GM12892 (cell line): ENCODE measurements around the gene EGR4.

Experiments used
- DNase-seq: peaks from one replicate; pipeline ENCODE4 v3.0.0; 2011; ENCODE audit not compliant: insufficient read length
- FAIRE-seq: peaks from 2 replicates; lab custom pipeline; 2011; peaks lifted over from hg19 to GRCh38; lab: Jason Lieb, UNC
- POLR2A ChIP-seq: IDR thresholded peaks from 2 replicates; pipeline ENCODE4 v1.6.1; 2011; ENCODE audit warnings: low read depth, low read length, control low read depth
- POLR2AphosphoS5 ChIP-seq: IDR thresholded peaks from 2 replicates; pipeline ENCODE4 v1.6.1; 2011; ENCODE audit warnings: low read depth, low read length, control low read depth
- TAF1 ChIP-seq: IDR thresholded peaks from 2 replicates; pipeline ENCODE4 v1.6.1; 2011; ENCODE audit warnings: low read depth, mild to moderate bottlenecking, control low read depth, low read length, borderline replicate concordance

EGR4 gene

DNA sequence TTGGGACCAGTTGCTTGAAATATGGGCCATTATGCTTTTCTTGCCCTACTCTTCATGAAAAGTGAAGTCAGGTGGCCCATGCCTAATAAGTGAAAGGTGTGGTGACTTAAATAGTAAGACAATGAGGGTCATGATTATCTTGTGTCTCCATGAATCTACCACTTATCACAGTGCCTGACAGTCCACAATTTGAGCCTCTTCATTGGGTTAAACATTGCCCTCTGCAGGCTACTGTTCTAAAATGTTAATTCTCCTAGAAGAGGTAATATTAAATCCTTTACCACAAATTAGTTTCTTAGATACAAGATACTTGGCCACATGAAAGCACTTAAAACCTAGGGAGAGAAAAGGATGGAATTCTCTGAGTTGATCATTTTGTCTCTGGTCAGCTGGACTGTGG is 4.0 kb downstream of the EGR4 start:
- no peak for DNase-seq
- FAIRE-seq: no peak
- TF ChIP-seq POLR2AphosphoS5 (no peak), POLR2A (no peak), TAF1 (no peak)

DNA sequence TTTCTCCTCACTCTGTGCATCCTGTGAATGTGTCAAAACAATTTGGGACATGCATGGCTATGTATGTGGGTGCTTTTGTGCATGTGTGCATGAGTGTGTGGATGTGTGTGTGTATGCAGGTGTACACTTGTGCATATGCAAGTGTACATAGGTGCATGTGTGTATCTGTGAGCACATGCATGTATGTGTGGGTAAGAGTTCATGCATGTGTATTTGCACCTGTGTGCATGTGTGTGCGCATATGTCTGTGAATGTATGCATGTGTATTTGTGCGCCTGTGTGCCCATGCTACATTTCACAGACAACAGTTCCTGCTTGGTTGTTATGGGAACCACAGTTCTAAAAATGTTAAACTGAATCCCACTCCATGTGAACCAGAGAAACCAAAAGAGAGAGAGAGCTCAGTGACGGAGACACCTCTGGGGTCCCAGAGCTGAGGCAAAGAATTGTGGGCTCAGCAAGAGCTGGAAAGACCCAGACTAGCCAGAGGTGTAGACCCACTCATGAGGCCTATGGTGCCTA is 7.2 kb downstream of the EGR4 start:
- DNase-seq: no peak
- no peak for TF ChIP-seq POLR2A
- no peak for TF ChIP-seq POLR2AphosphoS5
- TF ChIP-seq TAF1: no peak
- FAIRE-seq: no peak

DNA sequence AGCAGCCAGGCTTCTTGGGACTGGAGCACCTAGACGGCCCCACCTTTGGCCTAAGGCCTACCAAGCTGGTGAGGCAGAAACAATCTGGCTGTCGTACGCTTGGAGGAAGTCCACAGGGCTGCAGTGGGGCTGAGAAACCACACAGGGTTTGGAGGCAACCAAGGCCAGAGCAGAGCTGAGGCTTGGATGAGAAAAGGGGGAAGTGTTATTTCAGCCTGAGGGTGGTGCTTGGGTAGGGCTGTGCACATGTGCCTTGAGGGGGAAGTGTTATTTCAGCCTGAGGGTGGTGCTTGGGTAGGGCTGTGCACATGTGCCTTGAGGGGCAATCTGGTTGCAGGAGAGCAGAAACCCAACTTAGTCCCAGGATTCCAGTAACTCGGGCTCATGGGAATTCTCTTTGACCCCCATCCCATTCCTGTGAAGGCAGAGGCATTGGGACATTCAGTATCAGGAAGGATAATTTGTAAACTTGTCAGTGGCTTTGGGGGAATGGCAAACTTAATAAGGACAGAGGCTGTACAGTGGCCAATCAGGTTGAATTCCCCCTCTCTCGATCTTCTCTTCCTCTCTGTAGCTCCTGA is 8.1 kb downstream of the EGR4 start:
- DNase-seq (no peak), FAIRE-seq (peak; percentile 95)
- TF ChIP-seq TAF1 (no peak; the same call in 1 of the 2 replicates), POLR2AphosphoS5 (peak; percentile 71; the same call in 1 of the 2 replicates), POLR2A (peak; percentile 53; the same call in 1 of the 2 replicates)

DNA sequence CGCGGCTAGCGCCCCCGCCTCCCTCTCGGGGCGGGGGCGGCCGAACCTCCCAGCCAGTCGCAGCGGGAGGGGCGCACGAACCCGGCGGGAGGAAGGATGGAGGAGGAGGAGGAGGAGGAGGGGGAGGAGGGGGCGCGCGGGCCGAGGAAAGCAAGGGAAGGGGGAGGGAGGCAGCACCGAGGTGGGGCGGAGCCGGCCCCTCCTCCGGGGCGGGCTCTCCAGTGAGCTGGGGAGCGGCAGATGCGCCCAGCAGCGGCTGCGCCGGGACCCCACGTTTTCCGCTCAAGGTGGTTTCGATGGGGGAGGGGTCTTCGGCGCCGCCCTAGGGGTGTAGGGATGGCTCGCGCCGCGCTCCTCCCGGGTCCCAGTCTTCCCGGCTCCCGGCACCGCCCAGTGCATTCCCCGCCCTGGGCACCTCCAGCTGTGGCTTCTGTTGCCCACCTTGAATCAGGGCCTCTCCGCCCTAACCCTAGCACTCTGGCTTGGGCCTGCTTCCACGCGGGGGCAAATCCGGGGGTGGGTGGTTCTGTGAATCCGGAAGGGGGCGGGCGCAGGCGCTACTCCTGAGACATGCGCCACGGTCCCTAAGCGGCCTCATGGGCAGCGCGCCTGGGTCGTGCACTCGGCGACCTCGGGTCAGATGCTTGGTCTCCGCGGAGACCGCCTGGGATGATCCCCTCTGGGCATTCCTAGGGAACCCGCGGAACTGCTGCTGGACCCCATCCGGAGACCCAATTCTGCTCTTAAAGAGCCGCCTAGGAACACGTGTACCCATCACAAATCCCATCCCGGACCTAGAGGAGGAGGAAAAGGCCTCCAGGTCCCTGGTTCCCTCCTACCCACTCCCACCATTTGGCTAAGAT is 8.8 kb downstream of the EGR4 start, which contains the start of gene FBXO41:
TSS of gene FBXO41 (minus strand) at position 183 of the 863 bp plus-strand sequence. CDS start 14,848 bp downstream, outside the sequence.
- peak; percentile 82 for DNase-seq
- FAIRE-seq: peak; percentile 77
- TF ChIP-seq POLR2A (peak; percentile 71), POLR2AphosphoS5 (no peak; the same call in none of the 2 replicates), TAF1 (no peak)

DNA sequence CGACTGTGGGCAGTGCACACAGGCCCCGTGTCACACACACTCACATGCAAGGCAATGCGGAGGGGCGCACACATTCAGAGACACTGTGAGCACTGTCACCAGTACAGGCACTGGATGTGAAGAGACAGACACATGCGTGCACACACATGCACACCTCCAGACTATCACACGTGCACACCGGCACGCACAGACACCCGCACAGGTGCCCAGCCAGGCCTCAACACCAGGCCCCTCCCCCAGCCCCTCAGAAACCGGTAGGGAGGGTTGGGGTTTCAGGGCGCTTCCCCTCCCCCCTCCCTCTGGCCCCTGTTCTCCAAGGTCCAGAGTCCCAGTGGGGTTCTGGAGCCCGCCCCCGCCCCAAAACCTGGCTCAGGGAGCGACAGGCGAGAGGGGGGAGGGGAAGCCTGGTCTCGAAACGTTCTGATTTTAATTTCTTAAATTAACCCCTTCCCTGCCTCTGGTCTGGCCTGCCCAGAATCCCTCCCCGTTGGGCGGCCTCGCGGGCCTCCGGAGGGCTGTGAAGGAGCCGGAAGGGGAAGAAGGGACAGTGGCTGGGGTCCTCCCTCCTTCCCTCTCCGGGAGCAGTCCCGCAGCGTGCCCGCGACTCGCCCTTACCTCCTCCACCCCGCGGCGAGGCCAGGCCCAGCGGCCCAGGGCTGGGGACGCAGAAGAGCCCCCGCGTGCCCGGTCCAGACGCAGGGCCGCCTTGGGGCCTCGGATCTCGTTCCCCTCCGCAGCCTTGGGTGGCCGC is 9.6 kb downstream of the EGR4 start:
- DNase-seq: no peak
- peak; percentile 84 for FAIRE-seq
- TF ChIP-seq TAF1 (no peak), POLR2A (peak; percentile 35; the same call in 1 of the 2 replicates)

DNA sequence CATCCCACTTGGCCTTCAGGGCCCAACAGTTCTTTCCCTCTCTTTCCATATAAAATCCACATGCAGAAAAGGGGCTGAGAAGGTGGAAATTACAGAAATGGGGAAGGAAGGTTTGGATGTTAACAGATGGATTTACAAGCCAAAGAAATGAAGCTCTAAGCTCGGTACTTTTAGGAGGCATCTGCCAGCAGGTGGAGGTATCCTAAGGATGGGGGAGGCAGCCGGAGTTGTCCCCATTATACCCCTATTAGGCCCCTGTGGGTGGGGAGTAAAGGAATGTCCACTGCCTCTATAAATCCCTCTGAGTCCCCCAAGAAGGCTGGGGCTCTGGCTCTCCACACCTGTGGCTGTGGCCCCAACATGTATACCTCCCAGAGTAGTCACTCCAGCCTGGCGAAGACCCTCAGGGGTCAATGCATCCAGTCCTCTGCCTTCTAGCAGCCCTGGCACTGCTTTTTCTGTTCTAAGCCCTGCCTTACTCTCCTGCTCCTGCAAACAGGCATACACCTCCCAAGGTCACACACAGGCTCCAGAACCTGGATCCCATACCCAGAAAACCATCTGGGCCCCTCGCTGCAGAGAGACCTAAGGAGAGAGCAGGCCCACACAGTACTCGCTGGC is 10.3 kb downstream of the EGR4 start:
- no peak for FAIRE-seq
- TF ChIP-seq POLR2AphosphoS5 (no peak), TAF1 (no peak)
- no peak for DNase-seq

DNA sequence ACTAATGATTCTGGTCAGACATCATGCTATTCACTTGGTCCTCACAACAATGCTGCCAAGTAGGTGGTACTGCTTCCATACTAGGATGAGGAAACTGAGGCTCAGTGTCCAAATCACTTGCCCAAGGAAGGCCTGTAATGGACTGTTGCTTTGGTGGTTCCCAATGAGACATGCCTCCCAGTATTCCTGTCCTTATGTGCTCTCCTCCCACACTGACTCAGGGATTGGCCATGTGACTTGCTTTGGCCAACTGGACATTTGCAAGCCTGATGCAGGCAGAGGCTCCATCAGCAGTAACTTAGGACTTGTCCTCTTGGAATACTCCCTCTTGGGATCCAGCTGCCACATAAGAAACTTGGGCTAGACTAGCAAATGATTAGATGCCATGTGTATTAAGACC is 12.1 kb downstream of the EGR4 start:
- FAIRE-seq (no peak), DNase-seq (no peak)
- TF ChIP-seq TAF1: no peak
- no peak for TF ChIP-seq POLR2A
- TF ChIP-seq POLR2AphosphoS5: no peak

DNA sequence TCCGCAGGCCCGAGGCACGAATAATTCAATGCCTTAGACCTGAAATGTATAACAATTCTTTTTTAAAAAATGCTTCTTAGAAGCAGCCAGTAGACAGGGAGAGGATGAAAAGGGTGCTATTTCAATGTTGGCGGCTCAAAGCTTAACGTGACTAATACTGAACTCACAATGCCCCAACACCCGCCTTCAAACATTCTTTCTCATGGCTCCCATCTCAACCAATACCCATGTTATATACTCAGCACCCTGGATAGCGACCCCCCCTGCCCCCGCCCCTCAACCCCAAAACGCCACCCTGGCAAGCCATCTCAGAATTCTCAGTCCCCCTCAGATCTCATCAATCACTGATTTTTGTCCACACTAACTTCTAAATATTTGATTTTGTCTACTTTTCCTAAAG is 13.5 kb downstream of the EGR4 start:
- no peak for DNase-seq
- no peak for TF ChIP-seq TAF1
- FAIRE-seq: no peak

DNA sequence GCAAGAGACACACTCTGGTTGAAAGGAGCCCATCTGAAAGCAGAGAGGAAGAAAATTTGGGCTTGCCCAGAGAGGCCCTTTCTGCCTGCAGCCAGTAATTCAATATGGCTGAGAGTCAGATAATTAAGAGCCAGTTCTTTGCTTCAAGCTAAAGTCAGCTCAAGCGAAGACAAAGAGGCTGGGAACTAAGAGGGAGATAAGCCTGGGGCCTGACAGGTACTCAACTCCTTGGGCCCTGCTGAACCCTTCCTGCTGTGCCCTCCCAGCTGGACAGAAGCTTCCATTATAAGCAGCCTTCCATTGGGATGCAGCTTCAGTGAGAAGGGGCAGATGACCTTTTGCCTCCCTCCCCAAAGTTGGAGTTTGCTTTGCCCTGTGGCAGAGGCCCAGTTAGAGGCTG is 21.1 kb downstream of the EGR4 start:
- no peak for DNase-seq
- no peak for TF ChIP-seq TAF1
- no peak for TF ChIP-seq POLR2A
- TF ChIP-seq POLR2AphosphoS5: no peak
- FAIRE-seq: no peak

DNA sequence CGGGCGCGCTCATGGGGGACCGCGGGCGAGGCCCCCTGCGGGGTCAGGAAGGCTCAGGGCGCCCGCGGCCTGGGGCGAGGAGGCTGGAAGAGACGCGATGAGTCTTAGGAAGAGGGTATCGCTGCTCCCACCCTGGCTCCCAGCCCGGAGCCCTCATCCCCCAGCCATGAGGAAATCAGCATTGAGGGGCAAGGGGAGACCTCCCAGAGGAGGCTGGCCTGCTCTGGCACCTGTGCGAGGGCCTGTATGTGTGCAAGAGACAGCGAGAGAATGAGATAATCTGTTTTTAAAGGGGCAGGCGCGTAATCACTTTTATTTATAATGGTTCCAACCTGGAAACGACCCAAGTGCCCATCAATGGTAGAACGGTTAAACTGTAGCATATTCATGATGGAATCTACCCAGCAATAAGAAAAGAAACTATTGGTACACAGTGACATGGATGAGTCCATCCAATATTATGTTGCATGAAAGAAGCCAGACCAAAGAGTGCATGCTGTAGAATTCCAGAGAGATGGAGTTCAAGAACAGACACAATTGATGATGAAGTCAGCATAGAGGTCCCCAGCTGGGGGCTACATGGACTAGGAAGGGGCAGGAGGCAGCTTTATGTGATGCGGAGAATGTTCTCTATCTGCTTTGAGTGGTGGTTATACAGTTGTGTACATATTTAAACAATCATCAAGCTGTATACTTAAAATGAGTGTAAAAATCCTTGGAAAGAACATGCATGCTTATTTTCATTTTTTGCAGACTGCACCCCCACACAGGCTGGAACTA is 23.5 kb downstream of the EGR4 start:
- FAIRE-seq: no peak
- TF ChIP-seq TAF1: no peak
- TF ChIP-seq POLR2AphosphoS5: no peak
- TF ChIP-seq POLR2A: no peak
- no peak for DNase-seq
